ENCODE results near the gene GPR173.

The GPR173 gene

DNA sequence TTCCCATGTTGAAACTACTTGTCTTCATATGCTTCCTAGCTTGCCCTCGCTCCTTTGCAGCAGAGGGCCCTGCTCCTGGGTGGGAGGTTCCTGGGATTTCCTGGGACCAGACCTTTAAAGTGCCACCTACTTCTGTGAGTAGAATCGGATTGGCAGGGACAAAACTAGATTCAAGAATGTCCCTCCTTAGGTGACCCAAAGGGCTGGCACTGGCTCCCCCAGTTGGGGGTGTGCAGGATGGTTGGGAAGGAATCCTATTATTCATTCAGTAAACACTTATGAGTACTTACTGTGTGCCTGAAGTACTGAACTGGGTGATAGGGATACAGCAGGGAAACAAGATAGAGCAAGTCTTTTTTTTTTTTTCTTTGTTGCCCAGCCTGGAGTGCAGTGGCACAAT lies 42.8 kb downstream of the GPR173 start:
- DNase-seq, result no peak

DNA sequence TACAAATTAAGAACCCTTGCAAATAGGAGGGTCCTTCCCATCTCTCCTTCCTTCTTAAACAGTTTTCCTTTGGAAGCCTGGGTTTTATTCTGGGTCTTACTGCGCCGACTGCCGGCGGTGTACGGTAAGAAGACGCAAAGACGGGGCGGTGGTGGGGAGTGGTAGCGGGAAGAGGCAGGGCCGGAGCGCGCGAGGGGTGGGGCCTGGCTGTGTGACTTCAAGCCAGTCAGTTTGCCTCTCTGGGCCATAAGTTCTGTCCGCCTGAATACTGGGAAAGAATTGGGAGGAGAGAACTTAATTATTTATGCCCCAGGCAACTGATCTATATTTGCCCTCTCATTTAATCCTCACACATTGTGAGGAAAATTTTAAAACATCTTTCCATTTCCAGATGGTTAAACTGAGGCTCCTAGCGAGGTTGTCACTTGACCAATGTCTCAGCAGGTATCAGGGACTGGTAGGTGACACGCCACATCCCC lies 44.6 kb downstream of the GPR173 start:
- DNase-seq, result peak; percentile 72

DNA sequence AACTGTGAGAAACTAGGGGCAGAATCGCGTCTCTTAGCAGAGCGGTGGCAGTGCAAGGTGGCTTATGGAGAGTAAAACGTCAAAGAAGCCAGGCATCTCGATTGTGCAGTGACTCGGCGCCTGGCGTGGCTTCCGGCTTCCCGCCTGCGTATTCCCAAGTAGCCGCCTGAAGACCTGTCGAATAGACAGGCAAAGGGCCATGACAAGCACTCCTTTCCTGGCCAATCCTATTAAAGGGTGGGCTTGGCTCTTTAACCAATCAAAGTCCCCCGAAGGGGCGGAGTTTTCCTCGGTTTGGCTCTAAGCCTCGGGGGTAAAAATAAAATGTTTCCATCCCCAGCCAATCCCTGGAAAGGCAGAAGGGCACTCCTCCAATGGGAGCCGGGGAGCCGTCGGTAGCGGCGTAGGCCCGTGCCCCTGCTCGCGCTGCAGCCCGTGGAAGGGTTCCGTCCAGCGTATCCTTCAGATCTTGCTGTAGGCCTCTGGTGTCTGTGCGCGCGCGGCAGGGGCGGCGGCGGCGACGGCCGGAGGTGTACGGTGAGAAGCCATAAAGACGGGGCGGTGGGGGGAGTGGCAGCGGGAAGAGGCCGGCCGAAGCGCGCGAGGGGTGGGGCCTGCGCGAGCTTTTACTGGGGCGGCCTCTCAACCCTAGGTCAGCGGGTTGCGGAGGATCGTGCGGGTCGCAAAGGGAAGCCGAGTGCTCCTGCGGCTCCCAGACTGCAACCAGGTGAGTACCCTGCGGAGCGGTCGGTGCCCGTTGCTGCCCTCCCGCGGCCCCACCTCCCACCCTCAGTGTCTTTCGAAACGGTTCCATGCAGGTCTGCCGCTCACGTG lies 45.4 kb downstream of the GPR173 start, which contains the start of gene KANTR:
TSS of gene KANTR (plus strand) at position 395 of the 834 bp plus-strand sequence. CDS start 30,131 bp downstream, outside the sequence.
- DNase-seq, result peak; percentile 76

DNA sequence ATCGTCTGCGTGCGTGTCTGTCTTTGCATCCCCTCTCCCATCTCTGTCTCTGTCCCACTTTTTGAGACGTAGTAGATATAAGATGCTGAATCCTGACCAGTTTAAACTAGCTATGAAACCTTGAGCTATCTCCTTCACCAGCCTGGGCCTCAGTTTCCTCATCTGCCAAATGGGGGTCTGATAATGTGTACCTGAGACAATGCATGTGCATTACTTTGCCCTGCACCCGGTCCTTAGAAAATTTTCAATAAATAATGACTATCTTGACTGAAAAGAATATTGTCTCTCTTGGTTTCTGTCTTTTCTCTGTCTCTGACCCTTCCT lies 46.0 kb downstream of the GPR173 start:
- DNase-seq, result no peak

DNA sequence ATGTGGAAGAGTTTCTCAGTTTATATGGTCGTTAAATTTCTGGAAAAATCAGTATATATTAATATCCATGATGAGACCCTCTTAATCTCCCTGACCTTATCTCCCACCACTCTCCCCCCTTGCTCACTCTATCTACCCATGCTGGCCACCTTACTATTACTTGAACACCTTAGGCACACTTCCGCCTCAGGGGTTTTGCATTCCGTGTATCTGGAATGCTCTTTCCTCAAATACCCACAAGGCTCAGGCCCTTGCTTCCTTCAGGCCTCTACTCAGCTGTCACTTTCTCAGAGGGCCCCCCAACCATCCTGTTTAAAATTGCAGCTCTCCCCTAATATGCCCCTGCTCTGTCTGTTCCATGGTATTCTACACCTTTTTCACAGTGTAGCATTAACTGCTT lies 47.2 kb downstream of the GPR173 start:
- DNase-seq, result no peak

DNA sequence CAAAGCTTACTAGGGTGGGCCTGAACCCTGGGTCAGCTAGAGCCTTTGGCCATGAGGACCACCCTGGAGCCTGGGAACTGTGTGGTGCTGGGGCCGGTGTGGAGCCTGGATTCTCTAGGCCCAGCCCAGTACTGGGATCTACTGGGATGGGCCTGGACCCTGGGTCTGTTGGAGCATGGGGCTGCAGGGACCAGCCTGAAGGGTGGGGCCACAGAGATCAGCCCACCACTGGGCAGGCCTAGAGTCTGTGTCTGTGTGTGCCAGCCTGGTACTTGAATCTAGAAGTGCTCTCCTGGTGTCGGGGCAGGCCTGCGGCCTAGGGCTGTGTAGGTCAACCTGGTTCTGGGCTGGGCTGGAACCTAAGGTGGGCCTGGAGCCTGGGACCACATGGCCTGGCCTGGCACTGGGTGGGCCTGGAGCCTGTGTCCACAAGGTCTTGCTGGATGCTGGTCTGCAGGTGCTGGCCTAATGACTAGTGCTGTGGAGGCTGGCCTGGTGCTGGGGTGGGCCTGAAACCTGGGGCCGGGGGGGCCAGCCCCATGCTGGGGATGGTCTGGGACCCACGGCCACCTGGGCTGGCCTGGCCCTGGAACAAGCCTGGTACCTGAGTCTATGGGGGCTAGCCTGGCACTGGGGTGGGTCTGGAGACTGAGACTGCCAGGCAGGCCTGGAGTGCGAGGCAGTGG lies 66.4 kb downstream of the GPR173 start:
- DNase-seq, result no peak

DNA sequence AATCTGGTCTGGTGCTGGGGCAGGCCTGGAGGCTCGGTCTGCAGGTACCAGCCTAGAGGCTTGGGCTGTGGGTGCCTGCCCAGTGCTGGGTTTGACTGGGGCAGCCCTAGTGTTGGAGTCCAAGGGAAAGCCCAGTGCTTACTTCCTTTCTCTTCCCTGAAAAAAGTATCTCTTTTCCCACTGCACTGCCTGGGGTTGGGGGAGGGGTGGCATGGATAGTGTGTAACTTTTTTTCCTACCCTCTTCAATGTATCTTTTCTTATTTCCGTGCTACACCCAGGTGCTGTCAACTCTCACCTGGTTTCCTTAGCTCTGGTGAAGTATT lies 66.9 kb downstream of the GPR173 start:
- DNase-seq, result no peak

DNA sequence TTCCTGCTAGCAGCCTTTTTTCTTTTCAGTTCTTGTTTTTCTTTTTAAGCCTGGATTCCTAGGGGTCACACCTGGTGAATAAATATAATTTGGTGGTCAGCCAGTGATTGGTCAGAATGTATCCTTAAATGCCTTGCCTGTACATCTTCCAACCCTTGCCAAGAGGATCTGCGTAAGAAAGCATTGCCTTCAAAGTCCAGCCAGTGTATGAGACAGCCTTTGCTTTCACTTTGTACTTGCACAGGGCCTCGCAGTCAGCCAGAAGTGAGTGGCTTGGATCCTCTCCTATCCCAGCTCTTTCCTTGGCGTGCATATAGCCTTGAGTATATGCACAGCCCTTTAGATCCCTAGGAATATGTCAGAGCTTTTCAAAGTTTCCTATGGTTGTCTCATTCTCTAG lies 67.5 kb downstream of the GPR173 start:
- no peak for DNase-seq

DNA sequence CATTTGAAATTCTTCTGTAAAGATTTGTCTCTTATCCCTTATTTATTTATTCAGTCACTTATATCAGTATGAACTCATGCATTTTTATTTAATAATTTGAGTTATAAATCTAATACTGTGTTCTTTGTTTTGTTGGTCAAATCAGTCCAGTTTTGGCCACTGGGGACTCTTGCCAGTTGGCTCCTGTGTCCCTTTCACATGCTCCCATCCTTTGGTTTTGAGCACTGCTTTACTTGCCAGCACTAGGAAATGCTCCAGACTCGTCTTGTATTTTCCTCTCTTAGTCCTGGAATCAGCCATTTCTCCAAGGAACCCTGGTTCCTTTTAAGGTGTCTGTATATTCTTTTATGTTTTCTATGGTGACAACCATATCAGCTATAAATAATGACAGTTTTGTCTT lies 73.4 kb downstream of the GPR173 start:
- no peak for DNase-seq

DNA sequence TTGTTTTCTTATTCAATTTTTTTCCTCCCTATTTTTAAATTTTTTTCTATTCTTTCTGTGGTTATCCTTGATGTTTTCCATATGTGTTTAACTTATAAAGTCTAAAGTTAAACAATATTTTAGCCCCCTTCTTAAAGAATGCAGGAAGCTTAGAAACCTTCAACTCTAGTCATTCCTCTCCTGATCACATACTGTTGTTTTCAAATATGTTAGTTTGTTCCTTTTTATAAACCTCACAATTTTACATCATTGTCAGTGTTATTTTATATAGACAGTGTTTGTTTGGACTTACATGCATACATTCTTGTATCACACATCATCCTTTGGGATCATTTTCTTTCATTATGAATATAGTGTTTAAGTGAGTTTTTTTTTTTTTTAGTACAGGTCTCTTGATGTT lies 76.9 kb downstream of the GPR173 start:
- DNase-seq, result no peak

DNA sequence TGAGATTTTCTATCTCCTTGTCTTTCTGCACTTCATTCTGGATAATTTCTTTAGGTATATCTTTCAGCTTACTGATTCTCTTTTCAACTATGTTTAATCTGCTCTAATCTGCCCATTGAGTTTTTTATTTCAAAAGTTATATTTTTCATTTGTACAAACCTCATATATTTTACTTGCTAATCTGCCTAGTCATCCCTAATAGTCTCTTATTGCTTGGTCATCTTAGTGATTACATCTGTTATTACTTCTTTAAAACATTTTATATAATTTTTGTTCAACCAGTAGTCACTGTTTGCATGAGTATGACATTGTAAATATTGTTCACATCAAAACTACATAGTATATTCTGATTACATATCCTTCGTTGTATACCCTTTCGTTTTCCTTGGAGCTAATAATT lies 77.8 kb downstream of the GPR173 start:
- no peak for DNase-seq

DNA sequence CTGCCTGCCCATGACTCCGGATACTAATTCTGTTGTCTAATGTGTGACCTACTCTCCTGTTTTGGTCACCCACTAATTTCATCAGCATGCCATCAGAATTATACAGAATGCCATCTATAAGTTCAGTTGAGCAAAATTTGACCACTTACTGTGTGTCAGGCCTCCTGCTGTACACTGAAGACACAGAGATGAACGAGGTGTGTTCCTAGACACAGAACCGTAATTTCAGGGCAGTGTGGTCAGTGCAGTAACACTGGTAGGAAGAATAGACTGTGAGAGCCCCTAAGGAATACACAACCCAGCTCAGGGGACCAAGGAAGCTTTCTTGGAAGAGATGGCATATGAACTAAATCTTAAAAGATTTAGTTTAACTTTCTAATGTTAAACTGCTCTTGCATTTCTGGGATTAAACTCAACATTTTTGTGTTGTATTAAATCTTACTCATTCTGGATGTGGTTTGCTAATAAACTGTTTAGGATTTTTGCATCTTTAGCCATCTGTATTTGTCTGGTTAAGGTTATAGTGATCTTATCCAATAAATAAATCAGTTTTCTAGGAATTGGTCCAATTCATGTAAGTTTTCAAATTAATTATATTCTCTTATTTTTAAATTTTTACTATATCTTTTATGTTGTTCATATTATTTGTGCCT lies 79.6 kb downstream of the GPR173 start:
- DNase-seq, result no peak
